K562 (cell line): Measurements from ENCODE around the gene TARBP1. TPM values are rescaled to one million over a fixed set of nuclear protein-coding genes. Genes with fewer than 3 reads are reported as not detected.

Source experiments
- JUN ChIP-seq, 2 experiments: sonication (generic) in 1 of 2; formaldehyde crosslinking in 1 of 2; IDR thresholded peaks; 2 replicates each; pipeline versions ENCODE4 v1.6.1 to v1.8.0; 2012 to 2022; ENCODE audit warnings: borderline replicate concordance in 2 of 2, mild to moderate bottlenecking in 2 of 2, improper control_type of control experiment in 1 of 2, low read depth in 1 of 2, low read length in 1 of 2, missing genetic modification reagents in 1 of 2
- LARP7 ChIP-seq: fragments of 450-650 bp; IDR thresholded peaks from 2 replicates; pipeline ENCODE4 v1.6.1; 2016
- MBD2 ChIP-seq: sonication (generic); IDR thresholded peaks from 2 replicates; pipeline ENCODE4 v1.6.1; 2016; ENCODE audit warnings: low read depth, borderline replicate concordance
- MCM5 ChIP-seq: fragments of 450-650 bp; IDR thresholded peaks from 2 replicates; pipeline ENCODE4 v1.6.1; 2016; ENCODE audit warnings: low read depth
- MECOM ChIP-seq: fragments of 250-450 bp; sonication (Bioruptor Pico); IDR thresholded peaks from 2 replicates; pipeline ENCODE4 v1.8.0; 2022; ENCODE audit warnings: inconsistent platforms
- PML ChIP-seq: IDR thresholded peaks from 2 replicates; pipeline ENCODE4 v1.6.1; 2012; ENCODE audit warnings: low read length, inconsistent platforms
- POLR2AphosphoS2 ChIP-seq: IDR thresholded peaks from 2 replicates; pipeline ENCODE4 v1.6.1; 2012; ENCODE audit warnings: low read length, improper control_type of control experiment
- POLR2B ChIP-seq: fragments of 450-650 bp; IDR thresholded peaks from 2 replicates; pipeline ENCODE4 v1.6.1; 2018; ENCODE audit warnings: low read depth; ENCODE audit not compliant: partially characterized antibody
- PRPF4 ChIP-seq: fragments of 200-400 bp; formaldehyde crosslinking; IDR thresholded peaks from one replicate; pipeline ENCODE4 v1.6.1; 2017; ENCODE audit warnings: low read length, low read depth, mild to moderate bottlenecking; ENCODE audit not compliant: insufficient read depth, poor library complexity, severe bottlenecking
- SRF ChIP-seq, 2 experiments: fragments of 250-450, 450-650 bp in 1 of 2; sonication (Bioruptor Pico) in 1 of 2; sonication (generic) in 1 of 2; formaldehyde crosslinking; IDR thresholded peaks; 2 replicates each; pipeline versions ENCODE4 v1.5.0 to v1.5.1; 2020 to 2022; ENCODE audit warnings: mild to moderate bottlenecking in 1 of 2, missing genetic modification reagents in 1 of 2
- polyA plus RNA-seq, 8 experiments: library from polyadenylated mRNA; depleted of rRNA in 4 of 8; stranded (reverse) in 5 of 8; unstranded in 3 of 8; fragments of >200 nt; fragmentation: Nextera tagmentation in 2 of 8; fragmentation: Illumina TruSeq in 1 of 8; extraction: Ambion mirVana in 2 of 8; extraction: Trizol in 1 of 8; gene quantifications; 2 replicates each; pipeline versions ENCODE4 v1.2.1 to v1.2.3, GENCODE V29; 2011 to 2014; ENCODE audit warnings: inconsistent platforms in 1 of 8, missing spikeins in 1 of 8
- total RNA-seq, 7 experiments: library from RNA; depleted of rRNA in 6 of 7; stranded (reverse); fragments of >200 nt in 6 of 7; fragmentation: Illumina TruSeq in 2 of 7; extraction: Trizol in 2 of 7; gene quantifications; 2 replicates each; pipeline versions ENCODE4 v1.2.1 to v1.2.3, GENCODE V29; 2011 to 2021; ENCODE audit warnings: low replicate concordance in 1 of 7
- TF ChIP-seq, protein P1 (sequence below): sonication (generic); formaldehyde crosslinking; IDR thresholded peaks from 2 replicates; pipeline ENCODE4 v1.8.0; 2022; ENCODE audit warnings: missing genetic modification reagents, mild to moderate bottlenecking, borderline replicate concordance
- TF ChIP-seq, protein P2 (sequence below): fragments of 450-650 bp; formaldehyde crosslinking; IDR thresholded peaks from 2 replicates; pipeline ENCODE4 v1.4.0; 2022; ENCODE audit warnings: mild to moderate bottlenecking, moderate library complexity
- TF ChIP-seq, protein P3 (sequence below): IDR thresholded peaks from 2 replicates; pipeline ENCODE4 v1.6.1; 2012; ENCODE audit warnings: low read depth, low read length, improper control_type of control experiment, borderline replicate concordance
- TF ChIP-seq, protein P4 (sequence below): fragments of 250-450 bp; sonication (Bioruptor Pico); IDR thresholded peaks from 2 replicates; pipeline ENCODE4 v1.5.0; 2021; ENCODE audit warnings: mild to moderate bottlenecking, borderline replicate concordance

The TARBP1 gene
- total and polyA plus RNA-seq, 9 of the 15 experiments (the other 6 are each of a cell fraction or from before 2014, with no cell fraction given), result 8.8 to 48.0 (median 22.9) TPM

DNA sequence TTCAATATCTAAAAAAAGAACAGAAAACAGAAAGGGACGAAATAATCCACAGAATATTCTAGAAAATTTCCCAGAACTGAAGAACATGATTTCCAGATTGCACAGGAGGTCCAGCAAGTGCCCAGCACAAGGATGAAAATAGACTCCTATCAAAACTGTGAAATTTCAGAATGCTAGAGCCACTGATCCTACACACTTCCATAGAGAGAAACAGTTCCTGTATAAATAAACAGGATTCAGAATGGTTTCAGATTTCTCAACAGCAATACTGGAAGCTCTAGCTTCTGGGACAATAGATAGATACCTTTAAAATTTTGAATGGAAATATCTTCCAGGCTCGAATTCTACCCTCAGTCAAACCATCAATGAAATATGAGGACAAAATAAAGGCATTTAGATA is 4.6 kb downstream of the TARBP1 start (continued):
- no peak for TF ChIP-seq MCM5
- no peak for TF ChIP-seq SRF (CRISPR knock-in tag; IDR thresholded peaks at IDR 0.05)
- TF ChIP-seq, protein P1, sequence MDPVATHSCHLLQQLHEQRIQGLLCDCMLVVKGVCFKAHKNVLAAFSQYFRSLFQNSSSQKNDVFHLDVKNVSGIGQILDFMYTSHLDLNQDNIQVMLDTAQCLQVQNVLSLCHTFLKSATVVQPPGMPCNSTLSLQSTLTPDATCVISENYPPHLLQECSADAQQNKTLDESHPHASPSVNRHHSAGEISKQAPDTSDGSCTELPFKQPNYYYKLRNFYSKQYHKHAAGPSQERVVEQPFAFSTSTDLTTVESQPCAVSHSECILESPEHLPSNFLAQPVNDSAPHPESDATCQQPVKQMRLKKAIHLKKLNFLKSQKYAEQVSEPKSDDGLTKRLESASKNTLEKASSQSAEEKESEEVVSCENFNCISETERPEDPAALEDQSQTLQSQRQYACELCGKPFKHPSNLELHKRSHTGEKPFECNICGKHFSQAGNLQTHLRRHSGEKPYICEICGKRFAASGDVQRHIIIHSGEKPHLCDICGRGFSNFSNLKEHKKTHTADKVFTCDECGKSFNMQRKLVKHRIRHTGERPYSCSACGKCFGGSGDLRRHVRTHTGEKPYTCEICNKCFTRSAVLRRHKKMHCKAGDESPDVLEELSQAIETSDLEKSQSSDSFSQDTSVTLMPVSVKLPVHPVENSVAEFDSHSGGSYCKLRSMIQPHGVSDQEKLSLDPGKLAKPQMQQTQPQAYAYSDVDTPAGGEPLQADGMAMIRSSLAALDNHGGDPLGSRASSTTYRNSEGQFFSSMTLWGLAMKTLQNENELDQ (CRISPR knock-in tag), result no peak
- no peak for TF ChIP-seq PML
- TF ChIP-seq MBD2, result no peak
- TF ChIP-seq PRPF4, result no peak
- no peak for TF ChIP-seq POLR2B
- TF ChIP-seq, protein P2, sequence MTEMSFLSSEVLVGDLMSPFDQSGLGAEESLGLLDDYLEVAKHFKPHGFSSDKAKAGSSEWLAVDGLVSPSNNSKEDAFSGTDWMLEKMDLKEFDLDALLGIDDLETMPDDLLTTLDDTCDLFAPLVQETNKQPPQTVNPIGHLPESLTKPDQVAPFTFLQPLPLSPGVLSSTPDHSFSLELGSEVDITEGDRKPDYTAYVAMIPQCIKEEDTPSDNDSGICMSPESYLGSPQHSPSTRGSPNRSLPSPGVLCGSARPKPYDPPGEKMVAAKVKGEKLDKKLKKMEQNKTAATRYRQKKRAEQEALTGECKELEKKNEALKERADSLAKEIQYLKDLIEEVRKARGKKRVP (CRISPR knock-in tag), result no peak
- no peak for TF ChIP-seq POLR2AphosphoS2
- TF ChIP-seq LARP7, result no peak
- TF ChIP-seq, protein P3, sequence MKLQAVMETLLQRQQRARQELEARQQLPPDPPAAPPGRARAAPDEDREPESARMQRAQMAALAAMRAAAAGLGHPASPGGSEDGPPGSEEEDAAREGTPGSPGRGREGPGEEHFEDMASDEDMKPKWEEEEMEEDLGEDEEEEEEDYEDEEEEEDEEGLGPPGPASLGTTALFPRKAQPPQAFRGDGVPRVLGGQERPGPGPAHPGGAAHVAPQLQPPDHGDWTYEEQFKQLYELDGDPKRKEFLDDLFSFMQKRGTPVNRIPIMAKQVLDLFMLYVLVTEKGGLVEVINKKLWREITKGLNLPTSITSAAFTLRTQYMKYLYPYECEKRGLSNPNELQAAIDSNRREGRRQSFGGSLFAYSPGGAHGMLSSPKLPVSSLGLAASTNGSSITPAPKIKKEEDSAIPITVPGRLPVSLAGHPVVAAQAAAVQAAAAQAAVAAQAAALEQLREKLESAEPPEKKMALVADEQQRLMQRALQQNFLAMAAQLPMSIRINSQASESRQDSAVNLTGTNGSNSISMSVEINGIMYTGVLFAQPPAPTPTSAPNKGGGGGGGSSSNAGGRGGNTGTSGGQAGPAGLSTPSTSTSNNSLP, result no peak
- TF ChIP-seq, protein P4, sequence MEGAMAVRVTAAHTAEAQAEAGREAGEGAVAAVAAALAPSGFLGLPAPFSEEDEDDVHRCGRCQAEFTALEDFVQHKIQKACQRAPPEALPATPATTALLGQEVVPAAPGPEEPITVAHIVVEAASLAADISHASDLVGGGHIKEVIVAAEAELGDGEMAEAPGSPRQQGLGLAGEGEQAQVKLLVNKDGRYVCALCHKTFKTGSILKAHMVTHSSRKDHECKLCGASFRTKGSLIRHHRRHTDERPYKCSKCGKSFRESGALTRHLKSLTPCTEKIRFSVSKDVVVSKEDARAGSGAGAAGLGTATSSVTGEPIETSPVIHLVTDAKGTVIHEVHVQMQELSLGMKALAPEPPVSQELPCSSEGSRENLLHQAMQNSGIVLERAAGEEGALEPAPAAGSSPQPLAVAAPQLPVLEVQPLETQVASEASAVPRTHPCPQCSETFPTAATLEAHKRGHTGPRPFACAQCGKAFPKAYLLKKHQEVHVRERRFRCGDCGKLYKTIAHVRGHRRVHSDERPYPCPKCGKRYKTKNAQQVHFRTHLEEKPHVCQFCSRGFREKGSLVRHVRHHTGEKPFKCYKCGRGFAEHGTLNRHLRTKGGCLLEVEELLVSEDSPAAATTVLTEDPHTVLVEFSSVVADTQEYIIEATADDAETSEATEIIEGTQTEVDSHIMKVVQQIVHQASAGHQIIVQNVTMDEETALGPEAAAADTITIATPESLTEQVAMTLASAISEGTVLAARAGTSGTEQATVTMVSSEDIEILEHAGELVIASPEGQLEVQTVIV (CRISPR knock-in tag), result no peak
- no peak for TF ChIP-seq JUN (IDR thresholded peaks at IDR 0.05; ENCODE audit: borderline replicate concordance, low read depth, low read length)
- no peak for TF ChIP-seq JUN (CRISPR knock-in tag; IDR thresholded peaks at IDR 0.05; ENCODE audit: borderline replicate concordance)
- no peak for TF ChIP-seq MECOM (CRISPR knock-in tag)
